GM12874 (cell line): Measurements from ENCODE around the gene RACK1.

ENCODE experiments used
- TF ChIP-seq, protein P1 (sequence below): IDR thresholded peaks from 2 replicates; pipeline ENCODE4 v1.5.1; 2011; ENCODE audit warnings: low read depth, mild to moderate bottlenecking, control low read depth, low read length, moderate library complexity; ENCODE audit not compliant: insufficient read depth

Gene RACK1

DNA sequence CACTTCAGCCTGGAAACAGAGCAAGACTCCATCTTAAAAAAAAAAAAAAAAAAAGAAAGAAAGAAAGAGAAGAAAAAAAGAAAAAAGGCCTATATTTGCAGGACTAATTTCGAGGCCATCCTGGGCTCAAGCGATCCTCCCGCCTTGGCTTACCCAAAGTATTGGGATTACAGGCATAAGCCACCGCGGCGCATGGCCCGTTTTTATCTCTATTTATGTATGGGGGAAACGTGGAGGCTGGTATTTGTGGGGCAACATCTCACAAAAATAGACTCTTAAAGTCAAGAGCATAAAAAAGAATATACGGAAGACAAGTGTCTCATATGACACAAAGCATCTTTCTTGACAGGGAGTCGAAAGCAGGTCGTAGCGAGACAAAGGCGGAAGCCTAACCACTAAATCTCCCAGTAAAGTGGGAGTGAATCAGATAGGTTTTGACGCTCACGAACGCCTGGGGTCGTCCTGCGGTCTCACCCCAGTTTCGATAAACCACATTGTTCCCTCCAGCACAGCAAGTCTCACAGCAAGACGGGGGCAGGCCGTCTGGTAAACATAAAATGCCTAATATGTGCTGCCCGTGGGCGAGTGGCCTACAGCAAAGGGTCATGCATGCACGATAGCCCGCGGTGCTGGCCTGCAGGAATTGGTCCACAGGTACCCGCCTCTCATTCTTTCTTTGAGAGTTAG is 22.5 kb downstream of the RACK1 start:
- TF ChIP-seq, protein P1, sequence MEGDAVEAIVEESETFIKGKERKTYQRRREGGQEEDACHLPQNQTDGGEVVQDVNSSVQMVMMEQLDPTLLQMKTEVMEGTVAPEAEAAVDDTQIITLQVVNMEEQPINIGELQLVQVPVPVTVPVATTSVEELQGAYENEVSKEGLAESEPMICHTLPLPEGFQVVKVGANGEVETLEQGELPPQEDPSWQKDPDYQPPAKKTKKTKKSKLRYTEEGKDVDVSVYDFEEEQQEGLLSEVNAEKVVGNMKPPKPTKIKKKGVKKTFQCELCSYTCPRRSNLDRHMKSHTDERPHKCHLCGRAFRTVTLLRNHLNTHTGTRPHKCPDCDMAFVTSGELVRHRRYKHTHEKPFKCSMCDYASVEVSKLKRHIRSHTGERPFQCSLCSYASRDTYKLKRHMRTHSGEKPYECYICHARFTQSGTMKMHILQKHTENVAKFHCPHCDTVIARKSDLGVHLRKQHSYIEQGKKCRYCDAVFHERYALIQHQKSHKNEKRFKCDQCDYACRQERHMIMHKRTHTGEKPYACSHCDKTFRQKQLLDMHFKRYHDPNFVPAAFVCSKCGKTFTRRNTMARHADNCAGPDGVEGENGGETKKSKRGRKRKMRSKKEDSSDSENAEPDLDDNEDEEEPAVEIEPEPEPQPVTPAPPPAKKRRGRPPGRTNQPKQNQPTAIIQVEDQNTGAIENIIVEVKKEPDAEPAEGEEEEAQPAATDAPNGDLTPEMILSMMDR = no peak

DNA sequence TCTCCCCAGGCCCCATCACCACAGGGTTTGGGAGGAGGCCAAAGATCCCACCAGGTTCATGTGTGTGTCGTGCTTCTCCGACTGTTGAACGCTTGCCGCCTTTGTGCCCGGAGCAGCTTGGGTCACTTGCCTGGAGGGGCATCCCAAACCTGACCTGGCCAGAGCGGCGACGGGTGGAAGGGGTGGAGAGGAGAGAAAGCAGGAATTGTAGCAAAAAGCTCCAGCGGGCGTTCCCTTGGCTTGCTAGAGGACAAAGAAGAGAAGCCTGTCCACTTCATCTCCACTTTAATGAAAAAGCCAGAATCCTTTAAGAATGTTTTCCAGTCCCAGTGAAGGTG is 23.6 kb downstream of the RACK1 start:
- TF ChIP-seq, protein P1 = no peak

DNA sequence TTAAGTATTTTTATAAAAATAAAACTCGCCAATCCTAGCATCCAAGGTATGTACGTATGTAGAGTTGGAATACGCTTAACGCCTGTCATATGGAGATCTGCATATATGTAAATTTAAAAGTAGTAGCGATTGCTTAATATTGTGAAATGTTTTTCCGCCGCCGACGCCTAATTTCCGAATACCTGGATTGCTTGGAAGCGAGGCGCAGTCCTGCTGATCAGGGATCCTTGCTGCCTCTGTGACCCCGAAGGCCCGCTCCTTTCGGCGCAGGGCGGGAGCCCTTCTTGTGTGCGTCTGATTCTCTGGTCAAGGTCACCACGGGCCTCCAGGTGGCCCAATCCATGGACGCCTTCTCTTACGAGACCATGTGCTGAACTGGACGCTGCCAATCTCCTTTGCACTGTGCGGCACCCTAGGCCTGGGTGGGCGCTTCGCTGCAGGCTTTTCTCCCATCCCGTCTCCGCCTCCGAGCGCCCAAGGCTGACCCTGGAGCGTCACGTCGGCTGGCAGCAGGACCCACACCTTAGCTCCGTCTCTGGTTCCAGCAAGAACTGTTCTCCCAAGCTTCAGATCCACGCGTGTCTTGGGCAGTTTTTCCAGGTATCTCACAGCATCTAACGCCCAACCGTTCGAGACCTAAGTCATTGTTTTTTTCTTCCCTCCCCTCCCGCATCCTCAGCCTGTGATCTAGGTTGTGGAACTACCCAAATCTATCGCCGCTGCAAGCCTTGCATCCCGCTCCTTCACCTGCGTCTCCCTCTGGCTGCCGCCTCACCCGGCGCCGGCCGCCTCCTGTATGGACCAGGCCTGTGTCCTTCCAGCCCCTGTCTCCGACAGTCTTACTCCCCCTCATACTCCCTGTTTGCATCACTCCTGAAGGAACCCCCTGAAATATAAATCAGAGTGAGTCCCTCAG is 24.2 kb downstream of the RACK1 start:
- TF ChIP-seq, protein P1 = no peak

DNA sequence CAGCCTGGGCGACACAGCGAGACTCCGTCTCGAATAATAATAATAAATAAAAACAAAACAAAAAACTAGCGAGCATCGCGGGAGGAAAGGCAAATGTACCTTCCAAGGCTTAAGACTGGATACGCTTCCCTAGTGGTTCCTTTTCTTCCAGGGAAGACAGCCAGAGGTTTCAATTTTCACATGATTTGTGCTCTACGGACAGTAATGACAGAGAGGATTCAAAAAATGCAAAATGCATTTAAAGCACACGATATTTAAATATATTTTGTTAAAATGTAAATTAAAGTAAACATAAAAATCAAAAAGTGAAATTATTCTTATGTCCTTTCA is 24.9 kb downstream of the RACK1 start:
- TF ChIP-seq, protein P1 = no peak

DNA sequence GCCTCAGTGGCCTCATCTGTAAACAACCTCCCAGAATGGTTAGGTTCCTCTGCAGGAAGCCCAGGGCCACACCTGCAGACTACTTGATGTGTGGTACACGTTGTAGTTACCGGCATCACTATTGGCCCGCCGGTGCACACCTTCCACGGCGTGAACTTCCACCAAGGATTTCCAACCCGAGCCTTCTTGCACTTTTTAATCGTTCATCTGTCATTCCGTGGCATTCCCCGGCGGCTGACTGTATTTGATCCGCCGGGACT is 26.0 kb downstream of the RACK1 start:
- TF ChIP-seq, protein P1 = no peak

DNA sequence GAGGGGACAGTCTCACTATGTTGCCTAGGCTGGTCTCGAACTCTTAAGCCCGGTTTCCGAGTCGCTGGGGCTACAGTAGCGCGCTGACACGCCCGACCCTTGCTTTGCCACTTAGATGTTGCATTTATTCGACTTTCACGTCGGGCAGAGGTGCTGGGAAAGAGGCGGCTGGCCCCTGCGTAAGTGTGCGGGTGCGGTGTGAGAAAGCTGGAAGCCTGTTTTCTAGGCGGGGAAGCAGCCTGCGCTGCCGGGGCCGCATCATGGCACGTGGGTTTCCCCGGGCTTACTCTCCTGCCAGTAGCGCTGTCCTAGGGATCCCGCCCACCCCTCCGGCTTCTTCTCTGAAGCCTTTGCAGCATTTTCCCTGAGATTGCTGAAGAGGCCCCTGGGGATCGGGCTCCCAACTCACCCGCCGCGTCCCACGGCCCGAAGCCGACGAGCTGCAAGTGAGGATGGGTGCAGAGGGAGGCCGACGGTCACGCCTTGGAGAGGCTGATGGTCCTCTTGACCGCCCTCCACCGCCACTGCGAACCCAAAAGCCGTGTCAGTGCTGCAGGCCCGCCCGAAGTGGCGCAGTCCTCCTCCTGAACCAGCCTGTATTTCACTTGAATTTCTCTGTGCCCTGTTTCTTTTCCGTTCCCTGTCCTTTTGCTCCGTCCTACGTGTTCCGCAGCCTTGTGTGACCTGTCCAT is 26.4 kb downstream of the RACK1 start:
- TF ChIP-seq, protein P1 = 0 out of 2 replicates have a peak, but pooled peaks have one; percentile 1
